Activated T-helper 1 cell treated with anti-CD3 and anti-CD28 coated beads, Interleukin-12 subunit alpha, Interleukin-12 subunit beta, Interleukin-2, Interleukin-4 antibody, amounts not matched to agents 30 ng/mL and 10 ng/mL and 1 ng/mL, durations not matched to agents 14 hours and 24 hours and 36 hours (primary cell): ENCODE results near the gene BROX. TPM values are rescaled to one million over a fixed set of nuclear protein-coding genes. Genes with fewer than 3 reads are reported as not detected.
A peak's percentile ranks its signal among the peaks of the same experiment; 100 is the strongest.

Experiments used
- DNase-seq: peaks from one replicate; pipeline ENCODE4 v3.0.0; 2021; ENCODE audit warnings: low spot score
- H3K27ac Mint-ChIP-seq: one replicate; pipeline ENCODE4 v1.8.0; 2021; ENCODE audit warnings: mild to moderate bottlenecking, mixed read lengths
- H3K27me3 Mint-ChIP-seq: one replicate; pipeline ENCODE4 v1.8.0; 2022; ENCODE audit warnings: mild to moderate bottlenecking, moderate library complexity, mixed read lengths; ENCODE audit not compliant: insufficient read depth
- H3K36me3 Mint-ChIP-seq: one replicate; pipeline ENCODE4 v1.8.0; 2021; ENCODE audit warnings: low read depth, mixed read lengths
- H3K4me1 Mint-ChIP-seq: one replicate; pipeline ENCODE4 v1.8.0; 2021; ENCODE audit warnings: low read depth, mixed read lengths
- H3K4me3 Mint-ChIP-seq: one replicate; pipeline ENCODE4 v1.8.0; 2021; ENCODE audit warnings: mild to moderate bottlenecking, moderate library complexity, mixed read lengths
- H3K9me3 Mint-ChIP-seq: one replicate; pipeline ENCODE4 v1.8.0; 2021; ENCODE audit warnings: mixed read lengths
- intact Hi-C: fragments of 100-400 bp; cut with micrococcal nuclease; formaldehyde crosslinking; loops from one replicate; pipeline ENCODE4 v1.15.1; 2024
- total RNA-seq: library from RNA; stranded (reverse); gene quantifications from 2 replicates; pipeline ENCODE4 v1.2.3, GENCODE V29; 2022

The BROX gene
- total RNA-seq, 1 donor from 2014 or later, result 37.4 TPM

DNA sequence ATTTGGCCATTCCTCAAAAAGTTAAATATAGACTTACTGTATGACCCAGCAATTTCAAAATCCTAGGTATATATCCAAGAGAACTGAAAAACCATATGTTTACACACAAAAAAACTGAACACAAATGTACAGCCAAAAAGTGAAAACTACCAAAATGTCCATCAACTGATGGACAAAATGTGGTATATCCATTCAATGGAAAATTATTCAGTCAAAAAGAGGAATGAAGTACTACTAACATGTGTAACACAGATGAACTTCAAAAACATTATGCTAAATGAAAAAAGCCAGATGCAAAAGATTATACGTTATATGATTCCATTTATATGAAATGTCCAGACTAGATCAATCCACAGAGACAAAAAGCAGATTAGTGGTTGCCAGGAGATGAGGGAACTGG lies 8.1 kb upstream of the BROX start:
- intact Hi-C loops, result no loop called here
- no peak overlapping the region for H3K27ac Mint-ChIP-seq
- H3K4me3 Mint-ChIP-seq, result no peak overlapping the region
- peaks cover 41% of the 10 kb centered on the region for H3K36me3 Mint-ChIP-seq
- no peaks in the 10 kb centered on the region for H3K9me3 Mint-ChIP-seq
- no peak for DNase-seq
- no peaks in the 10 kb centered on the region for H3K27me3 Mint-ChIP-seq
- H3K4me1 Mint-ChIP-seq, result peaks cover 48% of the 10 kb centered on the region

DNA sequence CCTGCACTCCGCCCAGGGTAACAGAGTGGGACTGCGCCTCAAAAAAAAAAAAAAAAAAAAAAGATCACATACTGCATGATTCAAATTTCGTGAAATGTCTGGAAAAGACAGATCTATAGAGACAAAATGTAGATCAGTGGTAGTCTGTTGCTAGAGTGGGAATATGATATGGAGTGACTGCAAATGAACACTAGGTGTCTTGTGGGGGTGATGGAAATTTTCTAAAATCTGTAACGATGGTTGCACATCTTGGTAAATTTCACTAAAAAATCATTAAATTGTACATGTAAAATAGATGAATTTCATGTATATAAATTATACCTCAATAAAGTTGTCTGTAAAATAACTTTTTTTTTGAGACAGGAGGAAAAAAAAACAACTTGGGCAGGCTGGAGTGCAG lies 5.5 kb upstream of the BROX start:
- Mint-ChIP-seq H3K4me1 (peaks cover 67% of the 10 kb centered on the region), H3K4me3 (no peak overlapping the region), H3K27ac (no peak overlapping the region), H3K9me3 (no peaks in the 10 kb centered on the region), H3K36me3 (peaks cover 39% of the 10 kb centered on the region), H3K27me3 (no peaks in the 10 kb centered on the region)
- no peak for DNase-seq
- intact Hi-C loops, result no loop called here

DNA sequence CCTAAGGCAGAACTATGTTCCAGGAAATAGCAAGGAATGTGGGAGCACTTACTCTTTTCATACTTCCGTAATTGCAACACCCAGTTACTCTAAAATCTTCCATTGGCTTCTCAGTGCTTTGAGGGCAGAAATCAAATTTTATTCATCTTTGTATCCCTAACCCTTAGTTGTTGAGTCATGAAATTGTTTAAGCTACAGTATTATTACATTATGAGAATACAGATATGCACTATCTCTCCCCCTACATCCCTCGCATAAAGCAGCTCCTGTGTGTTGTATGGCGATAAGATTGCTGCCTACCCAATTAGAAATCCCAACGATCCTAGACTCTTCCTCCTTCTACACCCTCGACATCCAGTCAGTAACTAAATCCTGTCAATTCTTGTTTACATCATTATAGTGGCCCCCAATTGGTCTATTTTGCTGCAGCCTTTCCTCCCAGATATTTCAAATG lies 2.6 kb upstream of the BROX start:
- intact Hi-C loops, result loop anchor here (5.0 to 10.0 kb wide), 4 partner anchors 965 to 1648 kb away; partner anchors contain the start of genes CAPN2, CNIH4 and DUSP10
- Mint-ChIP-seq H3K4me1 (peaks cover 59% of the 10 kb centered on the region), H3K9me3 (no peaks in the 10 kb centered on the region), H3K27me3 (no peaks in the 10 kb centered on the region), H3K4me3 (peak overlapping the region; percentile 94), H3K27ac (no peak overlapping the region), H3K36me3 (peaks cover 31% of the 10 kb centered on the region)
- DNase-seq, result no peak

DNA sequence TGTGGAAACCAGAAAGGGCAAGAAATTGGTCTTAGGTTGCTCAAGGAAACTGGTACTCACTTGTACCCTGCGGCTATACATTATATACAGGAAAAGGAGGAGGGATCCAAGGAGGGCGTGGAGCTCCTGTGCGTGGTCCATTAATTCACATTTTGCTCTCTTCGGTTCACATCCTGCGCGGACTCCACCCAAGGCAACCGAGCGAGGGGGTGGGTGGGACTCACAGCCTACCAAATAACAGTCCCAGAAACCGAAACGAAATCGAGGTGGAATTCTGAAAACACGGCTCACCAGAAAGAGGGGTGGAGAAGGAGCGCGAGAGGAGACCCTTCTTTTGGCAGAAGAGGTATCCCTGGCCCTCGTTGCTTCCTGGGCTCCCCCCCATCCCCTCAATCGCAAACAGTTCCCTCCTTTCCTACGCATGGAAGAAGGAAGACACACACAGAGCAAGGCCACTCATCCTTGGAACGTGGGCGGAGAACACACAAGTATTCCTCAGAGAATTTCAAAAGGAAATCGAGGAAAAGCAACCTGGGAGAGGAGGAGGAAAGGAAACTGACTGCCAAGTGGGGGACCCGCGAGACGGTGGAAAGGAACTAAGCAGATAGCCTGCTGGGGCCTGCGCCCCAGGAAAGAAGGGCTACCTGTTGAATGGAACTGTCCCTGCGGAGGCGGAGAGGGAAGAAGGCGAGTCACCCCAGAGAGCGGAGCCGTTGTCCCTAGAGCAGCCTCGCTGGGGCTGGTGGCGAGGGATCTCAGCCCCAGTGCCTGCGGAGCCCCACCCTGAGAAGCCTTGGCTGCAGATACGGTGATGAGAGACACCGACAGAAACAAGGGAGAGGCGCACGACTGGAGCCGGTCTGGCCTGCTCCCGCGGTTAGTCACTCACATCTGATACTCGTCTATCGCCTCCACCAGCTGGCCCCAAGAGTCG lies 778 bp upstream of the BROX start:
- Mint-ChIP-seq H3K4me1 (peaks cover 52% of the 10 kb centered on the region), H3K4me3 (peak overlapping the region; percentile 94), H3K36me3 (peaks cover 25% of the 10 kb centered on the region), H3K27ac (peak overlapping the region; percentile 99), H3K9me3 (no peaks in the 10 kb centered on the region), H3K27me3 (no peaks in the 10 kb centered on the region)
- intact Hi-C loops, result loop anchor here (1.0 to 10.0 kb wide), 8 partner anchors 67 to 1646 kb away; partner anchors contain the start of genes CAPN2, CNIH4, DUSP10 and TAF1A
- peak; percentile 67 for DNase-seq

DNA sequence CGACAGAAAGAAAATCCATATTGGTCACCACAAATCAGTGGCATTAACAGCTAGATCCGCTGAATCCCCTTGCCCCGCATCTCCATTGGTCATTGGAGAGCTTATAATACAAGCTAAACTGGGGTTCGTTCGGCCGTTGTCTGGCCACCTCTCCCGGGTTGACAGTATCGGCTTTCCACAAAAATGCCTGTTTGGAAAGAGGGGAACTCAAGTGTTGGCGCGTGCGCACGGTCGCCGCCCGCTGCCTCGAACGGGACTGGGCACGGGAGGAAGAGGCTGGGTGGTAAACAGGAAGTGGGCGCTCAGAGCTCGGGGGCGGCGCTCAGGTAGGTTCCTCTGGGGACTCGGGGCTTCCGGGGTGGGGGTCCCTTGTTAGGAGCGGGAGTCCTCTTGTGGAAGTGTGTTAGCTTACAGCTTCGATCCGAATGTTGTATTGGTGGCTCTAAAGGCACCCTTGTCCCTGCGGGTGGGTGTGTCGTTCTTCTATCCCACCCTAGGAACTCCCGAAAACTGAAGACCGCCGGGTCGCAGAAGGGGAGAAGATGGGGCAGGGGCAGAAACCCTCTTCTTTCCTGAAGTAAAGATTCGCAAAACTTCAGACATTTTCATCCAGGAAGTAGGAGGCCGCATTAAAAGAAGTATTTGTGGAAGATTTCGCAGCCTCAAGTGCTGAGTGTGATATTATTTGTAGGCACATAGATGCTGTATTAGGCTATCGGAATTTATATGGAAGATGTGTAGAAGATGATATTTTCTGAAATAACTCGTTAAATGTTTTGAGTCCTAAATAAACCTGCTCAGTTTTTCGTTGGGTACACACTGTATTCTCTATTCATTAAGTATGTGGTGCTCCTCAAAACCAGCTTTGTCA lies 962 bp downstream of the BROX start:
- peak overlapping the region; percentile 94 for H3K4me3 Mint-ChIP-seq
- H3K27ac Mint-ChIP-seq, result peak overlapping the region; percentile 99
- H3K27me3 Mint-ChIP-seq, result no peaks in the 10 kb centered on the region
- peak; percentile 85 for DNase-seq
- no peaks in the 10 kb centered on the region for H3K9me3 Mint-ChIP-seq
- peaks cover 57% of the 10 kb centered on the region for H3K4me1 Mint-ChIP-seq
- H3K36me3 Mint-ChIP-seq, result peaks cover 26% of the 10 kb centered on the region
- intact Hi-C loops, result loop anchor here (1.0 to 10.0 kb wide), 7 partner anchors 58 to 1644 kb away; partner anchors contain the start of genes CAPN2, CNIH4, DUSP10 and TAF1A

DNA sequence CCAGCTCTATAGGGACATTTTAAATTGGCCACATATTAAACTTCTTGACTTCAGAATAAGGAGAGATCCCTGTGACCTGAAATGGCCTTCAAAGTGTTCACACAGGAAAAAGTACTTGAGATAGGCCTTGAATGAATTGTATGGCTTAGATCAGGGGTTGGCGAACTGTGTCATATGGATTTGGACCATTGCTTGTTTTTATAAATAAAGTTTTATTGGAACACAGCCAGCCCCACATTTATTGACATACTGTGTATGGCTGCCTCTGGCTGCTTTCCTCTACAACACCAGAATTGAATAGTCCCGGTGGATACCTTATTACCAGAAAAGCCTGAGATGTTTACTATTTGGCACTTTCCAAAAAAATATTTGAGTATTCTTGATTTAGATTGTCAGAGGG lies 4.0 kb downstream of the BROX start:
- Mint-ChIP-seq H3K27ac (no peak overlapping the region), H3K36me3 (peaks cover 31% of the 10 kb centered on the region), H3K4me3 (no peak overlapping the region), H3K4me1 (peaks cover 29% of the 10 kb centered on the region), H3K9me3 (no peaks in the 10 kb centered on the region), H3K27me3 (no peaks in the 10 kb centered on the region)
- no peak for DNase-seq
- intact Hi-C loops, result loop anchor here (10.0 kb wide), 2 partner anchors 972 to 998 kb away; partner anchors contain the start of genes CAPN2 and DUSP10

DNA sequence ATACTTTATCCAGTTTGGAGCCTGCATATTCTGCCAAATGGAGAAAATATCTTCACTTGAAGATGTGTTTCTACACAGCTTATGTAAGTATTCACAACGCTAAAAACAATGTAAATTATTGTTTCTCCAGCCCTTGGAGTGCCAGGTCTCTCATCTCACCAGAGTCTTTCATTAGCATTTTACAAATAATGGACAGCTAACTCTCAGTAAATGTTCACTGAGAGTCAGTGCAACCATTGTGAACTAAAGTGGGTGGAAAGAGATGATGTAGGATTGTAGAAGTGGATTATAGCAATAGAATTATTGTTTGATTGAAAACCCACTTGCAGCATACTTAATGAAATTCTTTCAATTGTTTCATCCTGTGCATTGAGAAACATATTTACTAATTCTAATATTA lies 16.4 kb downstream of the BROX start:
- peaks cover 57% of the 10 kb centered on the region for H3K36me3 Mint-ChIP-seq
- no peak for DNase-seq
- H3K27me3 Mint-ChIP-seq, result no peaks in the 10 kb centered on the region
- intact Hi-C loops, result no loop called here
- H3K27ac Mint-ChIP-seq, result no peak overlapping the region
- no peaks in the 10 kb centered on the region for H3K9me3 Mint-ChIP-seq
- no peak overlapping the region for H3K4me3 Mint-ChIP-seq
- H3K4me1 Mint-ChIP-seq, result peaks cover 13% of the 10 kb centered on the region

DNA sequence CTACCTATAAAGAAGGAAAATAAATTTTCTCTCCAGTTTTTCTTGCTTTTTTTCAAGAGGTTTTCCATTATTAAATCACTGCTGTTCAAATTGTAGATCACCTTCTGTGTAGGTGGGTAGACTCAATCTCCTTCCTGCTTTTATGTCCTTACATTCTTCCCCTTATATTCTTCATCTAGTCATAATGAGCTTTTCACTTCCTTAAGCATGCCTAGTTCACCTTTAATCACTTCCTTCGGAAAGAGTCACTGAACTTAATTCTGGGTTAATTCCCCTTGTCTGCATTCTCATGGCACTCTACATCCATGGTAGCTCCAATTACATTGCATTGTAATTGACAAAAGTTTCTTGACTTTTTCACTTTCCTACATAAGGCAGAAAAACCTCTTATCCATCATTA lies 18.5 kb downstream of the BROX start:
- Mint-ChIP-seq H3K4me1 (peaks cover 13% of the 10 kb centered on the region), H3K27me3 (no peaks in the 10 kb centered on the region), H3K4me3 (no peak overlapping the region), H3K36me3 (peaks cover 53% of the 10 kb centered on the region), H3K9me3 (no peaks in the 10 kb centered on the region), H3K27ac (no peak overlapping the region)
- intact Hi-C loops, result loop anchor here (5.0 to 10.0 kb wide), 2 partner anchors 61 to 394 kb away; no protein-coding TSS in a partner anchor
- DNase-seq, result no peak

DNA sequence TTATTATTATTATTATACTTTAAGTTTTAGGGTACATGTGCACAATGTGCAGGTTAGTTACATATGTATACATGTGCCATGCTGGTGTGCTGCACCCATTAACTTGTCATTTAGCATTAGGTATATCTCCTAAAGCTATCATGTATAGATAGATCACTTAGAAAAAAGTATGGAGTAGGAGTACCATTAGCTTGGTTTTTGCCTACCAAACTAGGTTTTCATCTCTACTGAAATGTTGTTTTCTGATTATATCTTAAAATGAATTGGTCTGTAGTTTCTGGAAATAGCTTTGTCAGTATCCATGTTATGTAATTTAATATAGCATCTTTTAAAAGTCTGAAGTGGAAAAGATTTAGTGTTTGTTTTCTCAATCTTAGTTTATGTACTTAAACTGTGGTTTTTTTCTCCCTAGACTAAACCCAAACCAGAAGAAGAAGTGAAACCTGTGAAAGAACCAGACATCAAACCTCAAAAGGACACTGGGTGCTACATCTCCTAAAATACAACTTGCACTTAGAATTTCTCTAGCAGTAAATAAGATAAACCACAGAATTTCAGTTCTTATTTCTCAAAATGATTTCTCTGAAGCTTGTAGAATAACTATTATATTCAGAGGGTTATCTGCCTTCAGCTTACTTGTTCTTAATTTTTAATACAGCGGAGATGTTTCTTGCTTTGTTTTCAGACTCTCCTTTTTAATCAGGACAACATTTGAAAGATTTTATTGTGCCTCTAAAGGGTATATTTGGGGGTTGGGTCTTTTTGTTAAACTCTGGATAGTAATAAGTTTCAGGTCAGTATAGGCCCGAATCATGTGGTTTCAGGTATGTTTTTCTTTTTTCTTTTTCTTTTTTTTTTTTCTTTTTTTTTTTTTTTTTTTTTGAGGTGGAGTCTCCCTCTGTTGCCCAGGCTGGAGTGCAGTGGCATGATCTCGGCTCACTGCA lies 20.1 kb downstream of the BROX start:
- Mint-ChIP-seq H3K9me3 (no peaks in the 10 kb centered on the region), H3K27me3 (no peaks in the 10 kb centered on the region), H3K4me1 (peaks cover 13% of the 10 kb centered on the region), H3K27ac (peak overlapping the region; percentile 35), H3K36me3 (peaks cover 49% of the 10 kb centered on the region), H3K4me3 (no peak overlapping the region)
- no peak for DNase-seq
- intact Hi-C loops, result loop anchor here (1.0 to 10.0 kb wide), 3 partner anchors 60 to 392 kb away; no protein-coding TSS in a partner anchor

DNA sequence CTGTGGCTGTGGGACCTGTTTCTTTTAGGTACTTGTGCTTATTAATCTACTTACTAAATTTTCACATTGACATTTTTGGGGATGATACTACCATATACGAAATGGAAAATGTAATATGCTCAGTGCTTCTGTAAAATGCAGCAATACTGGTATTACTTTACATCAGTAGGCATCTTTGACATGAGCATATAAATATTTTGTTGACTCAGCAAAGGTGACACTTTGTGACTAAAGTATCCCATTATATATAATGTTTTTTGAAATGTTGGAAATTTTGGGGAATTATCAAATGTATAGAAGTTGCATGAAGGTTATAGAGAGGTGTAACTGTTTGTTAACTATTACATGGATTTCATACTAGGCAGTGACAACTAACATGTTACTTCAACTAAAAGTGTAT lies 22.4 kb downstream of the BROX start:
- Mint-ChIP-seq H3K9me3 (no peaks in the 10 kb centered on the region), H3K4me1 (peaks cover 13% of the 10 kb centered on the region), H3K27me3 (no peaks in the 10 kb centered on the region), H3K4me3 (no peak overlapping the region), H3K36me3 (peaks cover 32% of the 10 kb centered on the region), H3K27ac (no peak overlapping the region)
- intact Hi-C loops, result loop anchor here (5.0 to 10.0 kb wide), 2 partner anchors 58 to 390 kb away; no protein-coding TSS in a partner anchor
- no peak for DNase-seq

DNA sequence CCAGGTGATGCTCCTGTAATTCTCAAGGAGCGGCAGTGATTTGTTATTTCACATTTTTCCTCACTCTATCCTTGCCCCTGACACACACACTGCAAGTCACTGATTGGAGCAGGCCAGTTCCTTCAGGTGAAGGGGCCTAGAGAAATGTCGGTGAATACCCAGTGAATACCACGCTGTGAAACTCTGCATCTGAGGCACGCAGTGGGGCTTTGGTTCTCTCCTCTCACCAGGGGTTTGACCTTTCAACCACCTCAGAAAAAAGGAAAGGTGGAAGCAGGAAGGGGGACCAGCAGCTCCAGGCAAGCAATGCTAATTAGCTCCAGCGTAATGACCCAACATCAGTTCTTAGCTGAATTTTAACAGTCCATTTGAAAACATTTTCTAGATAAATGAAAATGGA lies 24.1 kb downstream of the BROX start:
- no peak for DNase-seq
- H3K36me3 Mint-ChIP-seq, result peaks cover 21% of the 10 kb centered on the region
- H3K27ac Mint-ChIP-seq, result no peak overlapping the region
- no peak overlapping the region for H3K4me3 Mint-ChIP-seq
- no peaks in the 10 kb centered on the region for H3K9me3 Mint-ChIP-seq
- intact Hi-C loops, result loop anchor here (10.0 kb wide), 1 partner anchor 388 kb away; no protein-coding TSS in a partner anchor
- H3K4me1 Mint-ChIP-seq, result peaks cover 11% of the 10 kb centered on the region
- no peaks in the 10 kb centered on the region for H3K27me3 Mint-ChIP-seq
